Measurements from ENCODE around the gene MAP1LC3A. TPM values are rescaled to one million over a fixed set of nuclear protein-coding genes. Genes with fewer than 3 reads are reported as not detected.

The MAP1LC3A gene
- total RNA-seq, 4 donors from 2014 or later, result 42.6 to 111 (median 103) TPM

- Histone ChIP-seq H3K9me3 (no peaks in the 10 kb centered on the region), H3K4me3 (no peak overlapping the region), H3K27me3 (no peaks in the 10 kb centered on the region), H3K27ac (no peak overlapping the region), H3K4me1 (peaks cover 14% of the 10 kb centered on the region), H3K36me3 (peaks cover 30% of the 10 kb centered on the region)
- TF ChIP-seq POLR2A (IDR thresholded peaks at IDR 0.05) (no peak), EP300 (IDR thresholded peaks at IDR 0.05) (no peak), POLR2AphosphoS5 (IDR thresholded peaks at IDR 0.05) (no peak)
- TF ChIP-seq, protein P1, sequence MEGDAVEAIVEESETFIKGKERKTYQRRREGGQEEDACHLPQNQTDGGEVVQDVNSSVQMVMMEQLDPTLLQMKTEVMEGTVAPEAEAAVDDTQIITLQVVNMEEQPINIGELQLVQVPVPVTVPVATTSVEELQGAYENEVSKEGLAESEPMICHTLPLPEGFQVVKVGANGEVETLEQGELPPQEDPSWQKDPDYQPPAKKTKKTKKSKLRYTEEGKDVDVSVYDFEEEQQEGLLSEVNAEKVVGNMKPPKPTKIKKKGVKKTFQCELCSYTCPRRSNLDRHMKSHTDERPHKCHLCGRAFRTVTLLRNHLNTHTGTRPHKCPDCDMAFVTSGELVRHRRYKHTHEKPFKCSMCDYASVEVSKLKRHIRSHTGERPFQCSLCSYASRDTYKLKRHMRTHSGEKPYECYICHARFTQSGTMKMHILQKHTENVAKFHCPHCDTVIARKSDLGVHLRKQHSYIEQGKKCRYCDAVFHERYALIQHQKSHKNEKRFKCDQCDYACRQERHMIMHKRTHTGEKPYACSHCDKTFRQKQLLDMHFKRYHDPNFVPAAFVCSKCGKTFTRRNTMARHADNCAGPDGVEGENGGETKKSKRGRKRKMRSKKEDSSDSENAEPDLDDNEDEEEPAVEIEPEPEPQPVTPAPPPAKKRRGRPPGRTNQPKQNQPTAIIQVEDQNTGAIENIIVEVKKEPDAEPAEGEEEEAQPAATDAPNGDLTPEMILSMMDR (IDR thresholded peaks at IDR 0.05), result no peak
- DNase-seq (ENCODE audit: low spot score in 2 of 2), result peak in 1 of 2 donors; percentile 41
- WGBS, result 95% methylated on average over 5 of the region's 5 CpGs
These were observed 15.9 kb downstream of the MAP1LC3A start for GRCh38 chr20:34574426-34574825.

- 97% methylated on average over 6 of the region's 6 CpGs for WGBS
- Histone ChIP-seq H3K9me3 (no peaks in the 10 kb centered on the region), H3K36me3 (peaks cover 30% of the 10 kb centered on the region), H3K4me3 (no peak overlapping the region), H3K27me3 (no peaks in the 10 kb centered on the region), H3K27ac (no peak overlapping the region), H3K4me1 (peaks cover 18% of the 10 kb centered on the region)
- no peak for DNase-seq (ENCODE audit: low spot score in 2 of 2)
- TF ChIP-seq, protein P1 (IDR thresholded peaks at IDR 0.05), result no peak
- TF ChIP-seq EP300 (IDR thresholded peaks at IDR 0.05), result no peak
- no peak for TF ChIP-seq POLR2A (IDR thresholded peaks at IDR 0.05)
- no peak for TF ChIP-seq POLR2AphosphoS5 (IDR thresholded peaks at IDR 0.05)
These were observed 16.3 kb downstream of the MAP1LC3A start for GRCh38 chr20:34574861-34575260.

- Histone ChIP-seq H3K4me3 (no peak overlapping the region), H3K9me3 (no peaks in the 10 kb centered on the region), H3K36me3 (peaks cover 34% of the 10 kb centered on the region), H3K4me1 (peaks cover 23% of the 10 kb centered on the region), H3K27ac (no peak overlapping the region), H3K27me3 (no peaks in the 10 kb centered on the region)
- TF ChIP-seq POLR2AphosphoS5 (IDR thresholded peaks at IDR 0.05) (no peak), EP300 (IDR thresholded peaks at IDR 0.05) (no peak), POLR2A (IDR thresholded peaks at IDR 0.05) (no peak)
- TF ChIP-seq, protein P1 (IDR thresholded peaks at IDR 0.05), result no peak
- DNase-seq (ENCODE audit: low spot score in 2 of 2), result no peak
- WGBS, result 100% methylated on average over 4 of the region's 5 CpGs
These were observed 16.8 kb downstream of the MAP1LC3A start for GRCh38 chr20:34575271-34575670.

- DNase-seq (ENCODE audit: low spot score in 2 of 2), result no peak
- H3K27me3 ChIP-seq, result no peaks in the 10 kb centered on the region
- 96% methylated on average over 4 of the region's 4 CpGs for WGBS
- H3K27ac ChIP-seq, result no peak overlapping the region
- H3K9me3 ChIP-seq, result no peaks in the 10 kb centered on the region
- TF ChIP-seq POLR2A (IDR thresholded peaks at IDR 0.05) (no peak), POLR2AphosphoS5 (IDR thresholded peaks at IDR 0.05) (no peak), EP300 (IDR thresholded peaks at IDR 0.05) (no peak)
- TF ChIP-seq, protein P1 (IDR thresholded peaks at IDR 0.05), result no peak
- peaks cover 32% of the 10 kb centered on the region for H3K36me3 ChIP-seq
- H3K4me3 ChIP-seq, result no peak overlapping the region
- H3K4me1 ChIP-seq, result peaks cover 26% of the 10 kb centered on the region
These were observed 17.2 kb downstream of the MAP1LC3A start for GRCh38 chr20:34575756-34576155.

DNA sequence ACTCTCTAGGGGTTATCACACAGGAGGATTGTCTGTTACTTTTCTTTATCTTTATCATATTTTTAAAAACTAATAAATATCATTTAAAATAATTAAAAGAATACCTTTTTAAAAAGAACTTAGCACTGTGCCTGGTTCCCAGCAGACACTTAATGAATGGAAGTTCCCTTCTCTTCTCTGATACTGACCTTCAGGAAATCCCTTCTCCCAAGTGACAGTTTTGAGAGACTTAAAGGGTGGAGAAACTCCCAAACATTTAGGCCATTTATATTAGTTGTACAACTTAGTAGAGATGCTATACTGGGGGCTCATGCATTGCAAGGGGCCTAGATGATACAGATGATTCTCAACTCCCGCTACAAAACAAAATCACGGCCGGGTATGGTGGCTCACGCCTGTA is 18.5 kb downstream of the MAP1LC3A start:
- DNase-seq (ENCODE audit: low spot score in 2 of 2), result no peak
- WGBS, result 95% methylated on average over 4 of the region's 4 CpGs
- H3K36me3 ChIP-seq, result peaks cover 25% of the 10 kb centered on the region

More for the DNA sequence above, 18.5 kb downstream of the MAP1LC3A start:
- TF ChIP-seq POLR2A (IDR thresholded peaks at IDR 0.05) (no peak), EP300 (IDR thresholded peaks at IDR 0.05) (no peak), POLR2AphosphoS5 (IDR thresholded peaks at IDR 0.05) (no peak)
- TF ChIP-seq, protein P1 (IDR thresholded peaks at IDR 0.05), result no peak
- no peak overlapping the region for H3K27ac ChIP-seq
- H3K4me1 ChIP-seq, result peaks cover 29% of the 10 kb centered on the region
- H3K4me3 ChIP-seq, result no peak overlapping the region
- H3K9me3 ChIP-seq, result no peaks in the 10 kb centered on the region
- H3K27me3 ChIP-seq, result no peaks in the 10 kb centered on the region

Measured in suprapubic skin (tissue), 4 donors.